CD14-positive monocyte (primary cell): ENCODE results near the gene TOP2B. TPM values are rescaled to one million over a fixed set of nuclear protein-coding genes. Genes with fewer than 3 reads are reported as not detected.

Experiments used
- DNase-seq, 3 donors: peaks; one replicate each; pipeline ENCODE4 v3.0.0-alpha.2; 2011 to 2022
- H2AFZ ChIP-seq: 2 replicates; pipeline ENCODE4 v1.6.0; 2012; ENCODE audit warnings: mild to moderate bottlenecking, low read depth, low read length, inconsistent platforms; ENCODE audit not compliant: insufficient read depth, poor library complexity, severe bottlenecking
- H3K27ac ChIP-seq, 2 donors: 1 replicate in 1 of 2; 2 replicates in 1 of 2; pipeline ENCODE4 v1.5.1; 2012 to 2013; ENCODE audit warnings: low read length in 2 of 2, control low read depth in 1 of 2, inconsistent platforms in 1 of 2, low read depth in 1 of 2, mild to moderate bottlenecking in 1 of 2
- H3K27me3 ChIP-seq, 2 donors: one replicate each; pipeline versions ENCODE4 v1.6.0 to v1.6.1; 2011 to 2013; ENCODE audit warnings: low read length in 2 of 2; ENCODE audit not compliant: control insufficient read depth in 2 of 2, insufficient read depth in 2 of 2
- H3K36me3 ChIP-seq, 2 donors: replicated peaks in 1 of 2; 1 replicate in 1 of 2; 2 replicates in 1 of 2; pipeline versions ENCODE4 v1.5.1 to v1.6.1; 2012 to 2013; ENCODE audit warnings: low read length in 2 of 2, control low read depth in 1 of 2, inconsistent platforms in 1 of 2, mild to moderate bottlenecking in 1 of 2; ENCODE audit not compliant: insufficient read depth in 2 of 2, control insufficient read depth in 1 of 2
- H3K4me1 ChIP-seq, 2 donors: 1 replicate in 1 of 2; 2 replicates in 1 of 2; pipeline versions ENCODE4 v1.5.1 to v1.6.1; 2012 to 2013; ENCODE audit warnings: low read length in 2 of 2, control low read depth in 1 of 2, inconsistent platforms in 1 of 2, mild to moderate bottlenecking in 1 of 2, moderate library complexity in 1 of 2; ENCODE audit not compliant: insufficient read depth in 2 of 2, control insufficient read depth in 1 of 2
- H3K4me2 ChIP-seq: replicated peaks from 2 replicates; pipeline ENCODE3; 2012; ENCODE audit warnings: low read length, moderate library complexity, mild to moderate bottlenecking; ENCODE audit not compliant: poor library complexity, severe bottlenecking; ENCODE audit errors: extremely low read depth
- H3K4me3 ChIP-seq, 3 experiments: fragments of 200-600 bp in 1 of 3; sonication (generic) in 1 of 3; replicated peaks in 1 of 3; 1 replicate in 2 of 3; 2 replicates in 1 of 3; pipeline ENCODE4 v1.5.1; 2011 to 2013; ENCODE audit warnings: low read length in 3 of 3, mild to moderate bottlenecking in 3 of 3, control low read depth in 2 of 3, low read depth in 2 of 3, inconsistent platforms in 1 of 3, moderate library complexity in 1 of 3
- H3K79me2 ChIP-seq: 2 replicates; pipeline ENCODE4 v1.6.0; 2012; ENCODE audit warnings: mild to moderate bottlenecking, control low read depth, inconsistent platforms, low read length, moderate library complexity; ENCODE audit not compliant: insufficient read depth
- H3K9ac ChIP-seq: 2 replicates; pipeline ENCODE4 v1.6.0; 2017; ENCODE audit warnings: low read length, mild to moderate bottlenecking; ENCODE audit not compliant: insufficient read depth, poor library complexity, severe bottlenecking
- H3K9me3 ChIP-seq, 2 donors: replicated peaks in 1 of 2; 1 replicate in 1 of 2; 2 replicates in 1 of 2; pipeline versions ENCODE4 v1.5.1 to v1.6.1; 2012 to 2013; ENCODE audit warnings: low read length in 2 of 2, control low read depth in 1 of 2; ENCODE audit not compliant: control insufficient read depth in 1 of 2, insufficient read depth in 1 of 2
- H4K20me1 ChIP-seq: 2 replicates; pipeline ENCODE4 v1.6.0; 2012; ENCODE audit warnings: mild to moderate bottlenecking, low read length, control low read depth, moderate library complexity; ENCODE audit not compliant: insufficient read depth
- H3K27ac Mint-ChIP-seq, 7 donors: one replicate each; pipeline ENCODE4 v1.8.0; 2020; ENCODE audit warnings: mild to moderate bottlenecking in 7 of 7, mixed read lengths in 7 of 7, moderate library complexity in 6 of 7, inconsistent platforms in 2 of 7
- H3K27me3 Mint-ChIP-seq, 3 donors: one replicate each; pipeline ENCODE4 v1.8.0; 2021 to 2022; ENCODE audit warnings: low read depth in 3 of 3, mild to moderate bottlenecking in 3 of 3, mixed read lengths in 3 of 3, moderate library complexity in 3 of 3, inconsistent platforms in 1 of 3
- H3K36me3 Mint-ChIP-seq, 2 donors: one replicate each; pipeline ENCODE4 v1.8.0; 2020; ENCODE audit warnings: mixed read lengths in 2 of 2, inconsistent platforms in 1 of 2, mild to moderate bottlenecking in 1 of 2
- H3K4me1 Mint-ChIP-seq: one replicate; pipeline ENCODE4 v1.8.0; 2020; ENCODE audit warnings: mild to moderate bottlenecking, mixed read lengths
- H3K4me3 Mint-ChIP-seq, 2 donors: one replicate each; pipeline ENCODE4 v1.8.0; 2020; ENCODE audit warnings: mild to moderate bottlenecking in 2 of 2, mixed read lengths in 2 of 2, moderate library complexity in 1 of 2
- H3K9me3 Mint-ChIP-seq, 7 donors: one replicate each; pipeline ENCODE4 v1.8.0; 2020 to 2022; ENCODE audit warnings: mixed read lengths in 7 of 7, mild to moderate bottlenecking in 6 of 7, moderate library complexity in 6 of 7, inconsistent platforms in 2 of 7
- WGBS: methylation state at CpG from one replicate; pipeline ENCODE4 v1.1.5; 2013; ENCODE audit warnings: missing lambda C conversion rate; ENCODE audit not compliant: insufficient coverage; 5-methylcytosine and 5-hydroxymethylcytosine counted together
- intact Hi-C, 2 donors: fragments of 100-400 bp; cut with micrococcal nuclease; formaldehyde crosslinking; loops; one replicate each; pipeline versions ENCODE4 v1.15.0 to v1.15.1; 2023
- polyA plus RNA-seq, 3 donors: library from polyadenylated mRNA; depleted of rRNA in 1 of 3; unstranded in 2 of 3; stranded (reverse) in 1 of 3; fragments of 300-500 nt in 2 of 3; fragments of >200 nt in 1 of 3; fragmentation: Illumina TruSeq in 2 of 3; gene quantifications; 1 replicate in 2 of 3; 2 replicates in 1 of 3; pipeline ENCODE4 v1.2.3, GENCODE V29; 2012 to 2021
- TF ChIP-seq, protein P1 (sequence below): fragments of 200-600 bp; IDR thresholded peaks from one replicate; pipeline ENCODE4 v1.8.0; 2022; ENCODE audit warnings: antibody characterized with exemption, mild to moderate bottlenecking

The TOP2B gene
- polyA plus RNA-seq, 3 donors = 21.4 to 27.0 (median 26.1) TPM

DNA sequence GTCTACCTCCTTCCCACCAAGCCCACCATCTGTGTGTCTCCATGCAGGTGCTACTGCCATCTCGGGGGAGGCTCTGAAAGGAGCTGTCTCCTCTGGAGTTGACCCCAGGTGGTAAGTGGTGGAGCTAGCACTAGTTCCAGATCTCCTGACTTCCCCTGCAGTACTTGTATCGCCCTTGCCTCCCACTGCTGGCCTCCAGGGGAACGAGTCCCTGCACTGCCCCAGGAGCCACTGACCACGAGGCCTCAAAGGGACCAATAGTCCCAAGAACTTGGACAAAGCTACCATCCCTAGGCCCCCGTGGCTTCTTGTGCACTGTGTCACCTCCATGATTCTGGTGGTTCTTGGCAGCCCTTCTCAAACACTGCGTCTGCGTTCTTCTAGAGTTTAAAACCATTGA, 98.9 kb downstream of the TOP2B start:
- Mint-ChIP-seq H3K36me3 (no peaks in the 10 kb centered on the region), H3K27ac (no peak overlapping the region), H3K4me3 (no peak overlapping the region), H3K27me3 (peaks cover 0 to 2% (median 1%) of the 10 kb centered on the region in 3 donors), H3K9me3 (no peaks in the 10 kb centered on the region), H3K4me1 (no peaks in the 10 kb centered on the region)
- Histone ChIP-seq H3K27ac (no peak overlapping the region), H3K36me3 (no peaks in the 10 kb centered on the region), H3K4me2 (no peak overlapping the region), H3K9me3 (no peaks in the 10 kb centered on the region), H3K4me3 (no peak overlapping the region), H3K79me2 (no peaks in the 10 kb centered on the region), H3K27me3 (no peaks in the 10 kb centered on the region), H4K20me1 (no peaks in the 10 kb centered on the region), H2AFZ (no peak overlapping the region), H3K9ac (no peak overlapping the region), H3K4me1 (no peaks in the 10 kb centered on the region)
- TF ChIP-seq, protein P1, sequence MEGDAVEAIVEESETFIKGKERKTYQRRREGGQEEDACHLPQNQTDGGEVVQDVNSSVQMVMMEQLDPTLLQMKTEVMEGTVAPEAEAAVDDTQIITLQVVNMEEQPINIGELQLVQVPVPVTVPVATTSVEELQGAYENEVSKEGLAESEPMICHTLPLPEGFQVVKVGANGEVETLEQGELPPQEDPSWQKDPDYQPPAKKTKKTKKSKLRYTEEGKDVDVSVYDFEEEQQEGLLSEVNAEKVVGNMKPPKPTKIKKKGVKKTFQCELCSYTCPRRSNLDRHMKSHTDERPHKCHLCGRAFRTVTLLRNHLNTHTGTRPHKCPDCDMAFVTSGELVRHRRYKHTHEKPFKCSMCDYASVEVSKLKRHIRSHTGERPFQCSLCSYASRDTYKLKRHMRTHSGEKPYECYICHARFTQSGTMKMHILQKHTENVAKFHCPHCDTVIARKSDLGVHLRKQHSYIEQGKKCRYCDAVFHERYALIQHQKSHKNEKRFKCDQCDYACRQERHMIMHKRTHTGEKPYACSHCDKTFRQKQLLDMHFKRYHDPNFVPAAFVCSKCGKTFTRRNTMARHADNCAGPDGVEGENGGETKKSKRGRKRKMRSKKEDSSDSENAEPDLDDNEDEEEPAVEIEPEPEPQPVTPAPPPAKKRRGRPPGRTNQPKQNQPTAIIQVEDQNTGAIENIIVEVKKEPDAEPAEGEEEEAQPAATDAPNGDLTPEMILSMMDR = no peak
- WGBS = 92% methylated on average over 4 of the region's 7 CpGs
- intact Hi-C loops = no loop called here
- no peak for DNase-seq

DNA sequence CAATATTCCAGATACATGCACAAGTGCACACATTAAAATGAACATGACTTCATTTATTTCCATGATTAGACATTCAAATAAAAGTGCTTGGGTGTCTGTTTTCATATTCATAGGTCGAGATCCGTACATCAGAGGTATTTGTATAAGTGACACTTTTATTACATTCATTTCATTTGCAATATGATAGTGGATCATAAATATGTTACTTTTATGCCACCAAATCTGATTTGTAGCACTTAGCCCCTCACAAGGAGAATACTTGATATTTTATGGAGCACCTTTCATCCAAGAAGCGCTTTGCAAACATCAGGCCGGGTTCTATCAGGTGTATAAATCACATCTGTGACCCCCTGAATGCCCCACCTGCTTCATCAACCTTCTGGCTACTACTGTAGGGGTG, 100.6 kb downstream of the TOP2B start:
- Mint-ChIP-seq H3K27me3 (peaks cover 0 to 1% (median 0%) of the 10 kb centered on the region in 3 donors), H3K27ac (no peak overlapping the region), H3K36me3 (no peaks in the 10 kb centered on the region), H3K4me1 (no peaks in the 10 kb centered on the region), H3K4me3 (no peak overlapping the region), H3K9me3 (peaks cover 0 to 1% (median 0%) of the 10 kb centered on the region in 7 donors)
- H3K27me3 ChIP-seq = no peaks in the 10 kb centered on the region
- no peaks in the 10 kb centered on the region for H3K4me1 ChIP-seq
- TF ChIP-seq, protein P1 = no peak
- H3K36me3 ChIP-seq = no peaks in the 10 kb centered on the region
- no CpG with 5 or more reads among the region's 4 CpGs for WGBS
- no peaks in the 10 kb centered on the region for H4K20me1 ChIP-seq
- no peak for DNase-seq
- intact Hi-C loops = no loop called here
- no peak overlapping the region for H3K4me2 ChIP-seq
- H2AFZ ChIP-seq = no peak overlapping the region
- no peak overlapping the region for H3K9ac ChIP-seq
- H3K9me3 ChIP-seq = no peaks in the 10 kb centered on the region
- H3K4me3 ChIP-seq = no peak overlapping the region
- no peaks in the 10 kb centered on the region for H3K79me2 ChIP-seq
- H3K27ac ChIP-seq = no peak overlapping the region
